ENCODE measurements around the gene TRAF3IP1.

DNA sequence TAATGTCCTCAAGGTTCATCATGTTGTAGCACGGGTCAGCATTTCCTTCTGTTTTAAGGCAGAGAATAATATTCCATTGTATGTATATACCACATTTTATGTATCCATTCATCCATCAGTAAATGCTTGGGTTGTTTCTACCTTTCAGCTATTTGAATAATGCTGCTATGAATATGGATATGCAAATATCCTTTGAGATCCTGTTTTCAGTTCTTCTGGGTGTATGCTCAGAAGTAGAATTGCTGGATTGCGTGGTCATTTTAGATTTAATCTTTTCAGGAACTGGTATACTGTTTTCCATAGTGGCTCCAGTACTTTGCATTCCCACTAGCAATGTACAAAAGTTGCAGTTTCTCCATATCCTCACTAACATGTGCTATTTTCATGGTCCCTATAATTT lies 93.0 kb downstream of the TRAF3IP1 start:
- TF ChIP-seq SIN3A (IDR thresholded peaks at IDR 0.05; ENCODE audit: borderline replicate concordance, insufficient read depth, low read length), result no peak
- TF ChIP-seq, protein P1, sequence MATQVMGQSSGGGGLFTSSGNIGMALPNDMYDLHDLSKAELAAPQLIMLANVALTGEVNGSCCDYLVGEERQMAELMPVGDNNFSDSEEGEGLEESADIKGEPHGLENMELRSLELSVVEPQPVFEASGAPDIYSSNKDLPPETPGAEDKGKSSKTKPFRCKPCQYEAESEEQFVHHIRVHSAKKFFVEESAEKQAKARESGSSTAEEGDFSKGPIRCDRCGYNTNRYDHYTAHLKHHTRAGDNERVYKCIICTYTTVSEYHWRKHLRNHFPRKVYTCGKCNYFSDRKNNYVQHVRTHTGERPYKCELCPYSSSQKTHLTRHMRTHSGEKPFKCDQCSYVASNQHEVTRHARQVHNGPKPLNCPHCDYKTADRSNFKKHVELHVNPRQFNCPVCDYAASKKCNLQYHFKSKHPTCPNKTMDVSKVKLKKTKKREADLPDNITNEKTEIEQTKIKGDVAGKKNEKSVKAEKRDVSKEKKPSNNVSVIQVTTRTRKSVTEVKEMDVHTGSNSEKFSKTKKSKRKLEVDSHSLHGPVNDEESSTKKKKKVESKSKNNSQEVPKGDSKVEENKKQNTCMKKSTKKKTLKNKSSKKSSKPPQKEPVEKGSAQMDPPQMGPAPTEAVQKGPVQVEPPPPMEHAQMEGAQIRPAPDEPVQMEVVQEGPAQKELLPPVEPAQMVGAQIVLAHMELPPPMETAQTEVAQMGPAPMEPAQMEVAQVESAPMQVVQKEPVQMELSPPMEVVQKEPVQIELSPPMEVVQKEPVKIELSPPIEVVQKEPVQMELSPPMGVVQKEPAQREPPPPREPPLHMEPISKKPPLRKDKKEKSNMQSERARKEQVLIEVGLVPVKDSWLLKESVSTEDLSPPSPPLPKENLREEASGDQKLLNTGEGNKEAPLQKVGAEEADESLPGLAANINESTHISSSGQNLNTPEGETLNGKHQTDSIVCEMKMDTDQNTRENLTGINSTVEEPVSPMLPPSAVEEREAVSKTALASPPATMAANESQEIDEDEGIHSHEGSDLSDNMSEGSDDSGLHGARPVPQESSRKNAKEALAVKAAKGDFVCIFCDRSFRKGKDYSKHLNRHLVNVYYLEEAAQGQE (IDR thresholded peaks at IDR 0.05; ENCODE audit: insufficient read depth in 1 of 2, low read depth in 2 of 2, low read length in 2 of 2), result no peak
- no peak for TF ChIP-seq POLR2AphosphoS5 (IDR thresholded peaks at IDR 0.05; ENCODE audit: low read depth, low read length)
- TF ChIP-seq TAF1 (IDR thresholded peaks at IDR 0.05; ENCODE audit: borderline replicate concordance, insufficient read depth, low read length), result no peak

Measured in PFSK-1 (cell line).